HG02610 (cell line): ENCODE results near the gene SRGN.
"Not testable (repeated sequence)": the region's sequence is repeated elsewhere in the genome, so short reads cannot be mapped to it uniquely, and the experiment has no call there.

Experiments used
- ATAC-seq: cut with Tn5 transposase; IDR thresholded peaks from one replicate; pipeline ENCODE4 v1.9.1; 2021; ENCODE audit warnings: mild to moderate bottlenecking, moderate library complexity; ENCODE audit not compliant: unreplicated experiment

Gene SRGN

GRCh38 chr10:69087590-69088470 lies at the start of gene SRGN:
Gene SRGN, plus strand, starts transcription at chr10:69088103. Its CDS starts 55 bp downstream, at chr10:69088158.
- peak; percentile 49 for ATAC-seq

GRCh38 chr10:69040904-69041303 lies 47.0 kb upstream of the SRGN start:
- not testable (repeated sequence) for ATAC-seq

GRCh38 chr10:69042417-69042816 lies 45.5 kb upstream of the SRGN start:
- no peak for ATAC-seq

- ATAC-seq: no peak
These were observed 45.1 kb upstream of the SRGN start for GRCh38 chr10:69042838-69043237.

- peak; percentile 52 for ATAC-seq
These were observed 43.9 kb upstream of the SRGN start for GRCh38 chr10:69043931-69044531.

GRCh38 chr10:69044546-69044945 lies 43.4 kb upstream of the SRGN start:
- no peak for ATAC-seq

- ATAC-seq: peak; percentile 68
These were observed 42.2 kb upstream of the SRGN start for GRCh38 chr10:69045441-69046300.

- no peak for ATAC-seq
These were observed 40.6 kb upstream of the SRGN start for GRCh38 chr10:69047111-69047832.

GRCh38 chr10:69048103-69048502 lies 39.8 kb upstream of the SRGN start:
- ATAC-seq: no peak

GRCh38 chr10:69049566-69049961 lies 38.3 kb upstream of the SRGN start:
- ATAC-seq: no peak

- ATAC-seq: peak; percentile 31
These were observed 36.6 kb upstream of the SRGN start for GRCh38 chr10:69051303-69051702.

GRCh38 chr10:69051710-69052487 lies 36.0 kb upstream of the SRGN start:
- ATAC-seq: peak; percentile 26

GRCh38 chr10:69052736-69053135 lies 35.2 kb upstream of the SRGN start:
- ATAC-seq: no peak

GRCh38 chr10:69055241-69055640 lies 32.7 kb upstream of the SRGN start:
- ATAC-seq: no peak

GRCh38 chr10:69056129-69056528 lies 31.8 kb upstream of the SRGN start:
- no peak for ATAC-seq

- no peak for ATAC-seq
These were observed 31.2 kb upstream of the SRGN start for GRCh38 chr10:69056536-69057260.

- ATAC-seq: no peak
These were observed 30.5 kb upstream of the SRGN start for GRCh38 chr10:69057261-69057950.

GRCh38 chr10:69057951-69058297 lies 30.0 kb upstream of the SRGN start:
- no peak for ATAC-seq
